ENCODE measurements around the gene RIMS4. TPM values are rescaled to one million over a fixed set of nuclear protein-coding genes. Genes with fewer than 3 reads are reported as not detected.

The RIMS4 gene
- total RNA-seq, 1 experiment from 2014 or later, result 16.3 TPM

- Histone ChIP-seq H4K20me1 (ENCODE audit: control insufficient read depth, insufficient read depth, insufficient read length) (no peaks in the 10 kb centered on the region), H3T11ph (ENCODE audit: low read length) (no peak overlapping the region), H3K23me2 (ENCODE audit: insufficient read length, low read depth, low read length, poor library complexity, severe bottlenecking) (no peaks in the 10 kb centered on the region), H3K56ac (ENCODE audit: insufficient read length, low read depth, low read length) (no peak overlapping the region), H4K91ac (ENCODE audit: insufficient read length, low read depth, low read length) (no peak overlapping the region), H3K23ac (ENCODE audit: insufficient read length, low read depth, low read length) (no peak overlapping the region), H3K79me1 (ENCODE audit: insufficient read depth, low read depth, low read length, poor library complexity, severe bottlenecking) (no peaks in the 10 kb centered on the region), H3K27ac (ENCODE audit: insufficient read length, low read depth, low read length) (no peak overlapping the region), H2BK12ac (ENCODE audit: insufficient read length, low read depth, low read length) (no peak overlapping the region), H3K14ac (ENCODE audit: insufficient read depth, low read length) (no peak overlapping the region), H2BK20ac (ENCODE audit: low read depth, low read length, poor library complexity, severe bottlenecking) (no peak overlapping the region), H2AFZ (ENCODE audit: low read length) (no peak overlapping the region), H3K4me2 (ENCODE audit: insufficient read depth, insufficient read length, low read length) (peak overlapping the region; percentile 2), H3K79me2 (ENCODE audit: insufficient read depth, low read length) (no peaks in the 10 kb centered on the region), H2BK15ac (ENCODE audit: low read depth, low read length) (no peak overlapping the region), H3K9me3 (ENCODE audit: control insufficient read depth, low read depth, low read length) (no peaks in the 10 kb centered on the region), H4K5ac (ENCODE audit: insufficient read length, low read depth, low read length) (no peak overlapping the region), H3K4me1 (ENCODE audit: insufficient read depth, low read length) (no peaks in the 10 kb centered on the region), H3K9ac (ENCODE audit: extremely low read depth, insufficient read length, low read length) (no peak overlapping the region), H2BK5ac (ENCODE audit: insufficient read length, low read length) (no peak overlapping the region), H3K4ac (ENCODE audit: low read depth, low read length) (no peak overlapping the region), H4K8ac (replicated peaks; ENCODE audit: insufficient read length, low read depth, low read length) (no peak overlapping the region), H2AK5ac (ENCODE audit: insufficient read length, low read length) (no peak overlapping the region), H3K18ac (ENCODE audit: insufficient read length, low read depth, low read length) (no peak overlapping the region), H2BK120ac (ENCODE audit: low read depth, low read length, poor library complexity, severe bottlenecking) (no peak overlapping the region), H3K27me3 (ENCODE audit: insufficient read depth, low read length) (no peaks in the 10 kb centered on the region)
- Mint-ChIP-seq H3K27me3 (ENCODE audit: low read depth) (peaks cover 3% of the 10 kb centered on the region), H3K4me1 (peaks cover 19 to 31% of the 10 kb centered on the region in 2 experiments), H3K27ac (peak overlapping the region; percentile 20 to 79 (median 76); a peak in 3 of 7 replicates), H3K9me3 (no peaks in the 10 kb centered on the region; a peak in 1 of 5 replicates), H3K4me3 (no peak overlapping the region), H3K36me3 (ENCODE audit: insufficient read depth in 1 of 3, low read depth in 3 of 3) (peaks cover 2 to 4% (median 2%) of the 10 kb centered on the region in 3 experiments; a peak in 2 of 7 replicates)
- TF ChIP-seq CTCF (conservative IDR thresholded peaks at IDR 0.05), result no peak
- no CpG with 5 or more reads among the region's 4 CpGs for WGBS (ENCODE audit: extremely low coverage, insufficient read length, low lambda C conversion rate)
- no peak for DNase-seq
Observed at GRCh38 chr20:44735816-44736169, 74.6 kb downstream of the RIMS4 start.

Data from H9 (cell line).